ENCODE results near the gene ZC3H7B.

GRCh38 chr22:41383085-41383484 is 81.8 kb downstream of the ZC3H7B start:
- TF ChIP-seq POLR2A (IDR thresholded peaks at IDR 0.05; ENCODE audit: low read depth, low read length) (no peak), POLR2AphosphoS5 (IDR thresholded peaks at IDR 0.05; ENCODE audit: low read depth, low read length) (no peak), SPI1 (IDR thresholded peaks at IDR 0.05; ENCODE audit: low read depth, low read length) (no peak), TAF1 (IDR thresholded peaks at IDR 0.05; ENCODE audit: low read depth, low read length) (no peak), POU2F2 (IDR thresholded peaks at IDR 0.05; ENCODE audit: low read depth, low read length) (no peak), PAX5 (IDR thresholded peaks at IDR 0.05; ENCODE audit: insufficient read depth, low read length, severe bottlenecking) (no peak)
